GM12878 (cell line): ENCODE results near the gene CNTNAP2. TPM values are rescaled to one million over a fixed set of nuclear protein-coding genes. Genes with fewer than 3 reads are reported as not detected.

ENCODE experiments used
- ATAC-seq: fragments of 200-7000 bp; cut with Tn5 transposase; 3 replicates; pipeline ENCODE4 v1.9.1; 2020; ENCODE audit warnings: mild to moderate bottlenecking, moderate library complexity
- BruUV-seq: library from RNA; stranded (reverse); fragments of 400-500 nt; replicated peaks from 2 replicates; lab custom pipeline; 2021; lab: Mats Ljungman, UMichigan
- CTCF ChIA-PET: fragments of 300-600 bp; sonication (Branson Sonifier 250); formaldehyde crosslinking; extraction: SDS; loops from one replicate; lab custom pipeline; 2021; ENCODE audit warnings: inconsistent platforms; lab: Yijun Ruan, JAX
- POLR2A ChIA-PET: fragments of 350-600 bp; formaldehyde crosslinking; extraction: SDS; loops from one replicate; lab custom pipeline; 2021; ENCODE audit warnings: inconsistent platforms; lab: Charles Lee
- RAD21 ChIA-PET: fragments of 300-600 bp; sonication (Branson Sonifier 250); formaldehyde crosslinking; loops from one replicate; lab custom pipeline; 2023; ENCODE audit warnings: antibody characterized with exemption; ENCODE audit not compliant: unreplicated experiment; lab: Charles Lee
- SMC1A ChIA-PET: fragments of 300-600 bp; sonication (Branson Sonifier 250); formaldehyde crosslinking; loops from one replicate; lab custom pipeline; 2023; ENCODE audit not compliant: unreplicated experiment, uncharacterized antibody; lab: Charles Lee
- DNase-seq: peaks from one replicate; pipeline ENCODE4 v3.0.0-alpha.2; 2011; ENCODE audit warnings: low read depth, low spot score
- FAIRE-seq: peaks from 3 replicates; lab custom pipeline; 2011; peaks lifted over from hg19 to GRCh38; lab: Jason Lieb, UNC
- H2AFZ ChIP-seq: 2 replicates; pipeline ENCODE4 v1.6.0; 2011; ENCODE audit warnings: low read depth, low read length, control low read depth; ENCODE audit not compliant: control insufficient read depth
- H3K27ac ChIP-seq: 2 replicates; pipeline ENCODE4 v1.5.1; 2011; ENCODE audit warnings: control low read depth; ENCODE audit not compliant: control insufficient read depth, insufficient read depth
- H3K27me3 ChIP-seq, 2 experiments: replicated peaks in 1 of 2; 2 replicates each; pipeline versions ENCODE4 v1.6.0 to v1.6.1; 2011; ENCODE audit warnings: low read length in 1 of 2; ENCODE audit not compliant: control insufficient read depth in 2 of 2, insufficient read depth in 2 of 2
- H3K36me3 ChIP-seq, 2 experiments: 2 replicates each; pipeline ENCODE4 v1.5.1; 2011; ENCODE audit warnings: low read length in 1 of 2; ENCODE audit not compliant: control insufficient read depth in 2 of 2, insufficient read depth in 2 of 2
- H3K4me1 ChIP-seq: 2 replicates; pipeline ENCODE4 v1.6.1; 2011; ENCODE audit warnings: mild to moderate bottlenecking, low read length, moderate library complexity, mixed read lengths; ENCODE audit not compliant: control insufficient read depth, insufficient read depth
- H3K4me2 ChIP-seq: 2 replicates; pipeline ENCODE4 v1.6.0; 2011; ENCODE audit warnings: control low read depth; ENCODE audit not compliant: control insufficient read depth, insufficient read depth
- H3K4me3 ChIP-seq: fragments of 200-600 bp; sonication (generic); 2 replicates; pipeline ENCODE4 v1.5.1; 2016
- H3K79me2 ChIP-seq: 2 replicates; pipeline ENCODE4 v1.6.0; 2011; ENCODE audit warnings: low read length; ENCODE audit not compliant: control insufficient read depth, insufficient read depth
- H3K9ac ChIP-seq: 2 replicates; pipeline ENCODE4 v1.8.0; 2011; ENCODE audit warnings: low read length, control low read depth, mixed read lengths; ENCODE audit not compliant: control insufficient read depth, insufficient read depth
- H3K9me3 ChIP-seq: replicated peaks from 3 replicates; pipeline ENCODE4 v1.5.1; 2011; ENCODE audit warnings: mild to moderate bottlenecking, low read length; ENCODE audit not compliant: control insufficient read depth, insufficient read depth
- H4K20me1 ChIP-seq: 2 replicates; pipeline ENCODE4 v1.6.0; 2011; ENCODE audit not compliant: control insufficient read depth, insufficient read depth
- BHLHE40 ChIP-seq, 2 experiments: fragments of 450-650 bp in 1 of 2; IDR thresholded peaks; 2 replicates each; pipeline ENCODE4 v1.6.1; 2011 to 2017; ENCODE audit warnings: low read depth in 2 of 2, borderline replicate concordance in 1 of 2, improper control_type of control experiment in 1 of 2, low read length in 1 of 2, mild to moderate bottlenecking in 1 of 2
- DPF2 ChIP-seq: fragments of 450-650 bp; IDR thresholded peaks from 2 replicates; pipeline ENCODE4 v1.6.1; 2017; ENCODE audit warnings: mild to moderate bottlenecking
- EZH2 ChIP-seq: IDR thresholded peaks from 2 replicates; pipeline ENCODE4 v1.6.1; 2012; ENCODE audit warnings: low read depth, mild to moderate bottlenecking, control low read depth, inconsistent platforms, low read length, borderline replicate concordance; ENCODE audit not compliant: control insufficient read depth
- MTA3 ChIP-seq: IDR thresholded peaks from 2 replicates; pipeline ENCODE4 v1.6.1; 2012; ENCODE audit warnings: low read length, inconsistent platforms, borderline replicate concordance
- NFYB ChIP-seq: IDR thresholded peaks from 2 replicates; pipeline ENCODE4 v1.6.1; 2011; ENCODE audit warnings: low read depth, mild to moderate bottlenecking, low read length, improper control_type of control experiment, moderate library complexity; ENCODE audit not compliant: insufficient read depth
- NRF1 ChIP-seq: conservative IDR thresholded peaks from 2 replicates; pipeline ENCODE4 v1.6.1; 2011; ENCODE audit warnings: mild to moderate bottlenecking, low read depth, low read length, improper control_type of control experiment
- PAX5 ChIP-seq: IDR thresholded peaks from 2 replicates; pipeline ENCODE4 v1.6.1; 2011; ENCODE audit warnings: low read depth, low read length, borderline replicate concordance
- RUNX3 ChIP-seq: IDR thresholded peaks from 2 replicates; pipeline ENCODE4 v1.6.1; 2012; ENCODE audit warnings: low read length, inconsistent platforms
- ZSCAN29 ChIP-seq: fragments of 450-650 bp; IDR thresholded peaks from 2 replicates; pipeline ENCODE4 v1.6.1; 2017; ENCODE audit warnings: mild to moderate bottlenecking, moderate library complexity
- WGBS: methylation state at CpG from one replicate; pipeline ENCODE4 v1.1.6; 2016; ENCODE audit warnings: low lambda C conversion rate; ENCODE audit not compliant: insufficient replicate concordance, insufficient coverage; ENCODE audit errors: missing lambda C conversion rate; 5-methylcytosine and 5-hydroxymethylcytosine counted together
- in situ Hi-C: fragments of 300-500 bp; cut with MboI; formaldehyde crosslinking; loops from 9 replicates; pipeline ENCODE4 v1.14.3; 2018; ENCODE audit warnings: mixed read lengths
- intact Hi-C: fragments of 100-400 bp; cut with micrococcal nuclease; formaldehyde crosslinking; loops from one replicate; pipeline ENCODE4 v1.14.2; 2022; ENCODE audit not compliant: unreplicated experiment
- polyA plus RNA-seq, 11 experiments: library from polyadenylated mRNA; depleted of rRNA in 4 of 11; unstranded in 6 of 11; stranded (reverse) in 5 of 11; fragments of >200 nt; fragmentation: Nextera tagmentation in 4 of 11; fragmentation: Illumina TruSeq in 1 of 11; extraction: Ambion mirVana in 4 of 11; extraction: Trizol in 1 of 11; gene quantifications; 1 replicate in 1 of 11; 2 replicates in 10 of 11; pipeline versions ENCODE4 v1.2.1 to v1.2.3, GENCODE V29; 2011 to 2016; ENCODE audit warnings: inconsistent platforms in 2 of 11, missing spikeins in 2 of 11, low read depth in 1 of 11
- total RNA-seq, 4 experiments: library from RNA; depleted of rRNA in 3 of 4; stranded (reverse); fragments of >200 nt in 3 of 4; fragmentation: Illumina TruSeq in 1 of 4; extraction: Trizol in 1 of 4; gene quantifications; 2 replicates each; pipeline versions ENCODE4 v1.2.1 to v1.2.3, GENCODE V29; 2013 to 2021
- TF ChIP-seq, protein P1 (sequence below), 3 experiments: IDR thresholded peaks in 2 of 3; conservative IDR thresholded peaks in 1 of 3; 2 replicates each; pipeline ENCODE4 v1.5.1; 2011; ENCODE audit warnings: low read depth in 3 of 3, low read length in 3 of 3, mild to moderate bottlenecking in 3 of 3, control low read depth in 2 of 3, moderate library complexity in 2 of 3, inconsistent platforms in 1 of 3, mixed read lengths in 1 of 3; ENCODE audit not compliant: control insufficient read depth in 2 of 3, insufficient read depth in 1 of 3; ENCODE audit errors: extremely low read depth in 1 of 3

Gene CNTNAP2
- total and polyA plus RNA-seq, 10 of the 15 experiments (the other 5 are each of a cell fraction or from before 2014, with no cell fraction given) = 0.03 to 0.08 (median 0.03) TPM; not detected in 7

DNA sequence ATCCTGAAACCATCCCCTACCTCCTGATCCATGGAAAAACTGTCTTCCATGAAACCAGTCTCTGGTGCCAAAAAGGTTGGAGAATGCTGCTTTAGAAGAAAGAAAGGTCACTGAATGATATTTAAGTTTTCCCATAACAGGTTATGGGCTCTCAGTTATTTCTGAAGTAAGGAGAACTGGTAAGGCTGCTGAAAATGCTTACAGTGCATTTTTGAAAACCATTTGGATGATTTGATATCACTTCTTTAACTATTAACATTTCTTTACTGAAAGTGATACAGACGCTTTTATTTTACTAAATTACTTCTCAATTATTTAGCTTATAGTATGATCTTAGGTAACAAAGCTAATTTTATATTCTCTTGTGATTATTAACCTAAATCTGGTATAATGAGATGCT, 1379.6 kb downstream of the CNTNAP2 start:
- in situ Hi-C loops = no loop called here
- Histone ChIP-seq H3K9ac (no peak overlapping the region), H3K27me3 (no peaks in the 10 kb centered on the region), H2AFZ (no peak overlapping the region), H3K27ac (no peak overlapping the region), H4K20me1 (no peaks in the 10 kb centered on the region), H3K4me3 (no peak overlapping the region), H3K79me2 (no peaks in the 10 kb centered on the region), H3K4me1 (no peaks in the 10 kb centered on the region), H3K4me2 (no peak overlapping the region), H3K36me3 (no peaks in the 10 kb centered on the region), H3K9me3 (no peaks in the 10 kb centered on the region)
- CTCF ChIA-PET = no interaction called here
- no peak for TF ChIP-seq EZH2
- TF ChIP-seq ZSCAN29 = no peak
- no peak for TF ChIP-seq MTA3
- TF ChIP-seq PAX5 = no peak
- no peak for TF ChIP-seq RUNX3
- TF ChIP-seq, protein P1, sequence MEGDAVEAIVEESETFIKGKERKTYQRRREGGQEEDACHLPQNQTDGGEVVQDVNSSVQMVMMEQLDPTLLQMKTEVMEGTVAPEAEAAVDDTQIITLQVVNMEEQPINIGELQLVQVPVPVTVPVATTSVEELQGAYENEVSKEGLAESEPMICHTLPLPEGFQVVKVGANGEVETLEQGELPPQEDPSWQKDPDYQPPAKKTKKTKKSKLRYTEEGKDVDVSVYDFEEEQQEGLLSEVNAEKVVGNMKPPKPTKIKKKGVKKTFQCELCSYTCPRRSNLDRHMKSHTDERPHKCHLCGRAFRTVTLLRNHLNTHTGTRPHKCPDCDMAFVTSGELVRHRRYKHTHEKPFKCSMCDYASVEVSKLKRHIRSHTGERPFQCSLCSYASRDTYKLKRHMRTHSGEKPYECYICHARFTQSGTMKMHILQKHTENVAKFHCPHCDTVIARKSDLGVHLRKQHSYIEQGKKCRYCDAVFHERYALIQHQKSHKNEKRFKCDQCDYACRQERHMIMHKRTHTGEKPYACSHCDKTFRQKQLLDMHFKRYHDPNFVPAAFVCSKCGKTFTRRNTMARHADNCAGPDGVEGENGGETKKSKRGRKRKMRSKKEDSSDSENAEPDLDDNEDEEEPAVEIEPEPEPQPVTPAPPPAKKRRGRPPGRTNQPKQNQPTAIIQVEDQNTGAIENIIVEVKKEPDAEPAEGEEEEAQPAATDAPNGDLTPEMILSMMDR (IDR thresholded peaks at IDR 0.05 in 2 of 3, conservative IDR thresholded peaks at IDR 0.05 in 1 of 3; ENCODE audit: control insufficient read depth in 2 of 3, extremely low read depth in 1 of 3, insufficient read depth in 1 of 3, low read depth in 3 of 3, low read length in 3 of 3) = no peak
- TF ChIP-seq NRF1 = no peak
- TF ChIP-seq DPF2 = no peak
- TF ChIP-seq NFYB = no peak
- TF ChIP-seq BHLHE40 (IDR thresholded peaks at IDR 0.05; ENCODE audit: borderline replicate concordance in 1 of 2, low read depth in 2 of 2, low read length in 1 of 2) = no peak
- DNase-seq (no peak), FAIRE-seq (no peak), ATAC-seq (no peak)
- WGBS = 14% methylated on average over 1 of the region's 1 CpG
- POLR2A ChIA-PET = no interaction called here
- no TSS peak for BruUV-seq
- RAD21 ChIA-PET = no interaction called here
- SMC1A ChIA-PET = no interaction called here
- intact Hi-C loops = no loop called here
